Left ventricle myocardium inferior (tissue), 1 donor: ENCODE measurements around the gene SLC25A21. TPM values are rescaled to one million over a fixed set of nuclear protein-coding genes. Genes with fewer than 3 reads are reported as not detected.

Source experiments
- DNase-seq: peaks from one replicate; pipeline ENCODE4 v3.0.0-alpha.2; 2020
- H3K27ac ChIP-seq: fragments of 200-600 bp; replicated peaks from 2 replicates; pipeline ENCODE4 v1.8.0; 2021
- H3K27me3 ChIP-seq: fragments of 200-600 bp; 2 replicates; pipeline ENCODE4 v1.8.0; 2021; ENCODE audit warnings: low read depth
- H3K36me3 ChIP-seq: fragments of 200-600 bp; 2 replicates; pipeline ENCODE4 v1.8.0; 2021
- H3K4me1 ChIP-seq: fragments of 200-600 bp; 2 replicates; pipeline ENCODE4 v1.8.0; 2021
- H3K4me3 ChIP-seq: fragments of 200-600 bp; 2 replicates; pipeline ENCODE4 v1.8.0; 2021; ENCODE audit warnings: mild to moderate bottlenecking, moderate library complexity
- H3K9me3 ChIP-seq: fragments of 200-600 bp; replicated peaks from 2 replicates; pipeline ENCODE4 v1.8.0; 2021
- intact Hi-C: fragments of 100-400 bp; cut with micrococcal nuclease; formaldehyde crosslinking; loops from one replicate; pipeline ENCODE4 v1.11.0; 2022
- total RNA-seq: library from RNA; stranded (reverse); fragmentation: NEBNext Ultra II Directional; extraction: Animal tissue kit (Norgen Biotek cat#: 25700); gene quantifications from one replicate; pipeline ENCODE4 v1.2.1, GENCODE V29; 2021
- TF ChIP-seq, protein P1 (sequence below): fragments of 200-600 bp; IDR thresholded peaks from 2 replicates; pipeline ENCODE4 v1.8.0; 2021; ENCODE audit warnings: antibody characterized with exemption, mild to moderate bottlenecking, borderline replicate concordance
- donor health status: DM: no; HTN: yes; CAD: no; lungs with severe emphysema.

SLC25A21 gene
- total RNA-seq, 1 donor from 2014 or later: 0.77 TPM

DNA sequence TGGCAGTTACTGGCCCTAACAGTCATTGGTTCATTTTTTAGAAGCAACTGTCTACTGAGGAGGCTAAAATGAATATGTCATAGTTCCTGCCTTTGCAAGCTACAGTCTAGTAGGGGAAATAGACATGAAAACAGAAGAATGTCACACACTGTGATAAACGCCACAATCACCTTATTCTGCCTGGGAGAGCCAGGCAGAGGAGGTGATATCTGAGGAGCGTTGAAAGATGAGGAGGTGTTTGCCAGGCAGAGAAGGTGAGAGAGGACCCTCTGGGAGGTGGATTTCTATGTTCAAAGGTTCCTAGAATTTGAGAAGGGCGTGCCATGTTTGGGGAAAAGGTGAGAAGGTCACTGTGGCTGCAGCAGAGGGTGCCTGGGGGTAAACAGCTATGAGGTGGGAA lies 325.0 kb downstream of the SLC25A21 start:
- Histone ChIP-seq H3K4me3 (no peak overlapping the region), H3K27ac (no peak overlapping the region), H3K36me3 (no peaks in the 10 kb centered on the region), H3K4me1 (no peaks in the 10 kb centered on the region), H3K9me3 (no peaks in the 10 kb centered on the region), H3K27me3 (peaks cover 71% of the 10 kb centered on the region)
- DNase-seq: no peak
- TF ChIP-seq, protein P1, sequence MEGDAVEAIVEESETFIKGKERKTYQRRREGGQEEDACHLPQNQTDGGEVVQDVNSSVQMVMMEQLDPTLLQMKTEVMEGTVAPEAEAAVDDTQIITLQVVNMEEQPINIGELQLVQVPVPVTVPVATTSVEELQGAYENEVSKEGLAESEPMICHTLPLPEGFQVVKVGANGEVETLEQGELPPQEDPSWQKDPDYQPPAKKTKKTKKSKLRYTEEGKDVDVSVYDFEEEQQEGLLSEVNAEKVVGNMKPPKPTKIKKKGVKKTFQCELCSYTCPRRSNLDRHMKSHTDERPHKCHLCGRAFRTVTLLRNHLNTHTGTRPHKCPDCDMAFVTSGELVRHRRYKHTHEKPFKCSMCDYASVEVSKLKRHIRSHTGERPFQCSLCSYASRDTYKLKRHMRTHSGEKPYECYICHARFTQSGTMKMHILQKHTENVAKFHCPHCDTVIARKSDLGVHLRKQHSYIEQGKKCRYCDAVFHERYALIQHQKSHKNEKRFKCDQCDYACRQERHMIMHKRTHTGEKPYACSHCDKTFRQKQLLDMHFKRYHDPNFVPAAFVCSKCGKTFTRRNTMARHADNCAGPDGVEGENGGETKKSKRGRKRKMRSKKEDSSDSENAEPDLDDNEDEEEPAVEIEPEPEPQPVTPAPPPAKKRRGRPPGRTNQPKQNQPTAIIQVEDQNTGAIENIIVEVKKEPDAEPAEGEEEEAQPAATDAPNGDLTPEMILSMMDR: no peak
- intact Hi-C loops: no loop called here

DNA sequence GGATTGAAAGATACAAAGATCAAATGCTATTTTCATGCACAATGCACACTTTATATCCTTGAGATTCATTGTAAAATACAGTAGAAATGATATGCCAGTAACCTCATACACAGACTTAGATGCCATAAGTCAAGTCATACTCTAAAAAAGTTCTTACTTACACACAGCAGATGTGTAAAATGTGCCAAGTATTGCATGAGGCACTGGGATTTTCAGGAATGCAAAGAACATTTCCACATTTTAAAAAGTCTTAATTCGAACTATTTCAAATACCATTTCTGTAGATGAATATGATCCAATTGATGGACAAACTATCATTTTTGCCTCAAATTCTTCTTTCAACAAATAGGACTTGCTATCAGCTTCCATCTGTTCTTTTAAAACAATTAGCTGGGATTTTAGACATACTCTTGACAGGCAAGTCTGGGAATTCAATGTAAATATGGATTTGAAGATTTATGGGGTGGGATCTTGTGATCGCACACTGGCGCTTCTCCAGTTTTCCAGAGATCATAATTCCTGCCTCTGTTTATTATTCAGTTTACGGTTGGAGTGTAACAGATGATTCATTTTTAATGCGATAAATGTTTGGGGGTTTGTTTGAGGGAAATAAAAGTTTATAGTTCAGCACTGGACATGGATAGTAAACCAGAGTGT lies 326.9 kb downstream of the SLC25A21 start:
- intact Hi-C loops: no loop called here
- no peak for DNase-seq
- Histone ChIP-seq H3K27ac (no peak overlapping the region), H3K9me3 (no peaks in the 10 kb centered on the region), H3K36me3 (no peaks in the 10 kb centered on the region), H3K27me3 (peaks cover 73% of the 10 kb centered on the region), H3K4me1 (no peaks in the 10 kb centered on the region), H3K4me3 (no peak overlapping the region)
- TF ChIP-seq, protein P1: no peak

DNA sequence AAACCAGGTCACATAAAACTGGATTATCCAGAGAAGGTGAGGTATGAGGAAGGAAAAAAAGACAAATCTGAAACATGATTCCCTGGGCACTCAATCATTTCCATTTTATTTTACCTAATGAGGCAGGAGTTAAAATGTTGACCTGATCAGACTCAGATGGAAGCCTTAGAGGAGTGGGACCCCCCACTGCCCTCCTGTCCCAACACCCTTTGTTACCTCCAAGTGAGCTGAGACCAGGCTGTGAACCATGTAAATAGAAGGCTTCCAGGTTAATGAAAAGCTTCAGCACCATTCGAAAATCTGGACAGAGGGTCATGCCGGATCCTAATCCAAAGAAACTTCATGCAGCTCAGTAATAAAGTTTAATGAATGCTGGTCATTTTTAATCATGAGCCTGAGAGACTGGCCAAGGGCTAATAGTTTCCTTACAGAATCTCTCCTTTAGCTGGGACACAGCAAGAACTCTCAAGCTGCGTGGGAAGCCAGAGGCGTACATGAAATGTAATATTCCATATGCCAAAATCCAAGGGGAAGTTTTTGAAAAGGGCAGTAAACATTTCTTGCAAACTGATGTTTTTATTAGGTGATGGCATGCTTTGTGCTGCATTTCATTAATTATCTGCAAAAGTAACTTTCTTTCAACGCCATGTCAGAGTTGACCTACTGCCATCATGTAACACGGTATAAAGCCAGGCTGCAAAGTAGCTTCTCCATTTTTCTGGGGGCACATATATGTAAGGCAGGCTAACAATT lies 327.8 kb downstream of the SLC25A21 start:
- Histone ChIP-seq H3K27me3 (peaks cover 69% of the 10 kb centered on the region), H3K27ac (no peak overlapping the region), H3K4me1 (no peaks in the 10 kb centered on the region), H3K9me3 (no peaks in the 10 kb centered on the region), H3K4me3 (no peak overlapping the region), H3K36me3 (no peaks in the 10 kb centered on the region)
- intact Hi-C loops: no loop called here
- DNase-seq: no peak
- TF ChIP-seq, protein P1: no peak

DNA sequence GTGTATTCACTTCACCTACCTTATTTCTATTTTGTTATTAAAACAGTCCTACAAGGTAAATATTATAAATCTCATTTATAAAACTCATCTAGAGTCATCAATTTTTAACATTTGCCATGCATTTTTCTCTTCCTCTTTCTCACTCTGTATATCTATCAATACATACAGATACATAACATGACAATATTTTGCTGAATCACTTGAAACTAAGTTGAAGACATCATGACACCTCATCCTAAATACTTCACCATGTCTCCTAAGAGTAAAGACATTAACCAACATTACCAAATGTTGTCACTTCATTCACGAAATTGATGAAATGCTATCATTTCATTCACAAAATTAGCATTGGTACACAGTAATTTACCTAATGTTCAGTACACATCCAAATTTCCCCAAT lies 329.0 kb downstream of the SLC25A21 start:
- intact Hi-C loops: no loop called here
- TF ChIP-seq, protein P1: no peak
- DNase-seq: no peak
- Histone ChIP-seq H3K27ac (no peak overlapping the region), H3K4me3 (no peak overlapping the region), H3K36me3 (no peaks in the 10 kb centered on the region), H3K4me1 (no peaks in the 10 kb centered on the region), H3K9me3 (no peaks in the 10 kb centered on the region), H3K27me3 (peaks cover 63% of the 10 kb centered on the region)

DNA sequence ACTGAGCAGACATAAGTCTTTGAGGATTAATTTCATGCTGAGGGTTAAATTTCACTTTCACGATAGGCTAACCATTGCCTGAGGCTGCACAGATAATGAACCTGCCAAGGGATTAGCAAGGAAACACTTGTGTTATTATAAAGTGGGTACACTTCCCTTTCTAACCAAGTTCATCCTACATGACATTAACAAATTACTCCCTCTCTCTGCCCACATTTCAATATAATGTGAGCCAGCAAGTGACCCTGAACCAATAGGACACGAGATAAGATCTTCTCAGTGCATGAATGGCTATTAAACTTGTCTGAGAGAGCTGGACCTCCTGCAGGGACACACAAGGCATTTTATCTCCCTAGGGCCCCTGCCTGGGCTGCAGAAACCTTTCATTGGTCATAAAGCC lies 337.3 kb downstream of the SLC25A21 start:
- TF ChIP-seq, protein P1: no peak
- H3K9me3 ChIP-seq: no peaks in the 10 kb centered on the region
- H3K4me3 ChIP-seq: no peak overlapping the region

More for the DNA sequence above, 337.3 kb downstream of the SLC25A21 start:
- peaks cover 71% of the 10 kb centered on the region for H3K27me3 ChIP-seq
- H3K4me1 ChIP-seq: no peaks in the 10 kb centered on the region
- H3K36me3 ChIP-seq: no peaks in the 10 kb centered on the region
- intact Hi-C loops: no loop called here
- DNase-seq: no peak
- H3K27ac ChIP-seq: no peak overlapping the region
